Measurements from ENCODE around the gene SNX24. TPM values are rescaled to one million over a fixed set of nuclear protein-coding genes. Genes with fewer than 3 reads are reported as not detected.
"Not testable (repeated sequence)": the region's sequence is repeated elsewhere in the genome, so short reads cannot be mapped to it uniquely, and the experiment has no call there.

Gene SNX24
- total RNA-seq, 1 donor from 2014 or later, result 1.9 TPM

- intact Hi-C loops (cut with micrococcal nuclease), result no loop called here
Measured at GRCh38 chr5:122959740-122960445, 114.5 kb downstream of the SNX24 start.

DNA sequence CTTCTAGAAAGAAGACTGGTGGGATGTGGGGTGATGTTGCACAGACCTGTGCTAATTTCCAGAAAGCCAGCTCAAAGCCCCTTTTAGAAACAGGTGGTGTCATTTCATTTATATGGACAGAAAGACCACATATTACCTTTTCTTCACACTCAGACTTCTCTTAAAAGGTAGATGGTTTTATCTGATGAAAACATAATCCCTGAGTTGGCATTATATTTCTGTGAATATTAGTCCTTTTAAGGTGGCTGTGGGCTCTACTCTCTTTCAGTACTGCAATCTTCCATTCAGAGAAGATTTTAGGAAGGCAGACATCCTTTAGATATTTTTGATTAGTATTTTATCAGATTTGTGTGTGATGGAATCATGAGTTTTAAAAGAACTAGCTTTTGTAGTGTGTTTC lies 117.9 kb downstream of the SNX24 start:
- intact Hi-C loops (cut with micrococcal nuclease), result no loop called here

DNA sequence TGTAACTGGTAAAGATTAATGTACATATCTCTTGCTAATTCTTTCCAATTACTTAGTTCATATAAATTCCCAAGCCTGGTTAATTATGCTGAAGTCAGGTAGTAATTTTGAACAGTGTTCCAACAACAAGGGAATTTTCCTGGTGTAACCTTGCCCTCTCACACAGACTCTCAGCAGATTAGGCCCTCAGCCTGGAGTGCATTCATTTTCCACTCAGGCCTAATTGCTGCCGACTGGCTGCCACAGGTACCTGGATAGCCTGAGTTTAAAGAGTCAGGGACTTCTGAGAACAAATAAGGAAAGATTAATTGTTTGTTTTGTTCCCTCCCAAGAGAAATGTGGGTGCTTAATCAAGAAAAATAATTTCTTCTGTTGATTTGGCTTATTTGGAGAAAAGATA lies 119.7 kb downstream of the SNX24 start:
- intact Hi-C loops (cut with micrococcal nuclease), result no loop called here

GRCh38 chr5:122967085-122967484 lies 121.7 kb downstream of the SNX24 start:
- intact Hi-C loops (cut with micrococcal nuclease), result no loop called here

DNA sequence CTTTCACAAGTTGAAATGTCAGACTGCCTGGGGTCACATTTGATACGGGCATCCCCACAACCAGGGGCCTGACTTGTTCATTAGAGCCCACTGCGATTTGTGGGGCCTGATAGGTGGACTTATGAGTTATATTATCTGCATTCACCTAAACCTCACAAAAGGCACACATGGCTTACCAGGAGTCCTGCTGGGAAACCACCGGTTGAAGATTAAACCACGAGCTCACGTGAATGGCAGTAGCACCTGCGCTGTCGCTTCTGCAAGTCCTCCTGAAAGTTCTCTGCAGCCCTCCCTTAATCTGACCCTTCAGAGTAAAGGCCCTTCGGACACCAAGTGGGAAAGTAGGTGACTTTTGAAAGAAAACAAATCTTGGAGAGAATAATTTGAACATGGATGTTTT lies 122.2 kb downstream of the SNX24 start:
- intact Hi-C loops (cut with micrococcal nuclease), result no loop called here

DNA sequence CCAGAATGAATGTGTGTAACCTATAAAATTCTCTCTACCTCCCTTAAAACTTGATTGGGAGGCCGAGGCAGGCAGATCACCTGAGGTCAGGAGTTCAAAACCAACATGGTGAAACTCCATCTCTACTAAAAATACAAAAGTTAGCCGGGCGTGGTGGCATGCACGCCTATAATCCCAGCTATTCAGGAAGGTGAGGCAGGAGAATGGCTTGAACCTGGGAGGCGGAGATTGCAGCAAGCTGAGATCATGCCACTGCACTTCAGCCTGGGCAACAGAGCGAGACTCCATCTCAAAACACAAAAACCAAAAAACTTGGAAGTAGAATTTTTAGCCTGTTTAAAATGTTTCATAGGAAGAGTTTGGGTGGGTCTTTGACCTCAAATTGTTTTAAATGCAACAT lies 122.6 kb downstream of the SNX24 start:
- intact Hi-C loops (cut with micrococcal nuclease), result not testable (repeated sequence)

GRCh38 chr5:122971333-122971732 lies 125.9 kb downstream of the SNX24 start:
- intact Hi-C loops (cut with micrococcal nuclease), result no loop called here

- intact Hi-C loops (cut with micrococcal nuclease), result no loop called here
Measured at GRCh38 chr5:122972877-122973276, 127.5 kb downstream of the SNX24 start.

- intact Hi-C loops (cut with micrococcal nuclease), result not testable (repeated sequence)
Measured at GRCh38 chr5:122973759-122974158, 128.3 kb downstream of the SNX24 start.

- intact Hi-C loops (cut with micrococcal nuclease), result not testable (repeated sequence)
Measured at GRCh38 chr5:122974251-122974650, 128.8 kb downstream of the SNX24 start.

DNA sequence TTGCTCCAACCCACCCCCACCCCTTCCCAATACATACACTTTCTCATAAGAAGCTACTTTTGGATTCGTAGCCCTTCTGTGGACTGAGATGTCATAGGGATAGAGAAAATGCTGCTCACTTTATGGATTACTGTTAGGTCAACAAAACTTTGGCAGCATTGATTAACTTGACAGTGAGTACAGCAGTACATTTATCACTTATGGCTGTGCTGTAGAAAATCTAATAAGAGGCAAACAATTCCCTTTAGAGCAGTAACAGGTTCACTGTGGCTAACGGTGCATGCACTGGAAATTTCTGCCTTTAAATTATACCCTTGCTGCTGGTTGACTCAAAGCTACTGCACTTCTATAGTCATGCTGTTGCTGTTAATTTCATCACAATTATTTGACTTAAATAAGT lies 131.9 kb downstream of the SNX24 start:
- intact Hi-C loops (cut with micrococcal nuclease), result no loop called here

- intact Hi-C loops (cut with micrococcal nuclease), result no loop called here
Measured at GRCh38 chr5:122978068-122978467, 132.7 kb downstream of the SNX24 start.

- intact Hi-C loops (cut with micrococcal nuclease), result no loop called here
Measured at GRCh38 chr5:122978644-122979297, 133.4 kb downstream of the SNX24 start.

DNA sequence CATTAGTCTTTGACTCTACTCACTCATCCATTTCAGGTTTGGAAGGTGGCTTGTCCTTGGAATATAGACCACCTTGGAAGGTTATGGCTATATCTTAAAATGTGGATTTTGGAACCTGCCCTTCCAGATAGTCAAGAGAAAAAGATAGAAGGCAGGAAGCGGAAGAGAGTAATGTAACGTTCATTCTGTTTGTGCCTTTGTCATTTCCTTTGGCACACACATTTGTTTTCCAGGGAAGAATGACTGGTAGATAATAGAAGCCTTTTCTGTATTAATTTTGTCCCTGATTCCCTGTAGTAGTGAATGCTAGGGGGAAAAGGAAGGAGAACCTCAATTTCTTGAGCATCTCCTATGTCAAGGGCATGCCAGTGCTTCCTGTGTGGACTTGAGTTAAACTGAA lies 136.4 kb downstream of the SNX24 start:
- intact Hi-C loops (cut with micrococcal nuclease), result no loop called here

DNA sequence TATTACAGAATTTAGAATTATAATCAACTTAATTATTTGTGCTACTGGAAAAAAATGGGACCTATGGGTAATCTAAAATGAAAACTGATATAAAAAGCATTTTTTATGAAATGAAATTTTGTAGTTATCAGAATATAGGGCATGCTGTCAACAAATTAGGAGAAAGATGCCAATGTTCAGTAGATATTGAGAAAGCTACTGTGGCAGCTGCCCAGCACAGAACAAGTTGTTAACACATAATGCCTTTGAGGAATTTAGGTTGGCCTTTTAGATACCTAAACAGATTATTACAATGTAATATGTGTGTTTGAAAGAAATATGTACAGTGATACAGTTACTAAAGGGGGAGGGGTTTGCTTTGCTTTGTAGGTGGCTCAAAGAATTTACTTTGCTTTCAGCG lies 137.0 kb downstream of the SNX24 start:
- intact Hi-C loops (cut with micrococcal nuclease), result no loop called here

- intact Hi-C loops (cut with micrococcal nuclease), result no loop called here
Measured at GRCh38 chr5:122984425-122984824, 139.0 kb downstream of the SNX24 start.

DNA sequence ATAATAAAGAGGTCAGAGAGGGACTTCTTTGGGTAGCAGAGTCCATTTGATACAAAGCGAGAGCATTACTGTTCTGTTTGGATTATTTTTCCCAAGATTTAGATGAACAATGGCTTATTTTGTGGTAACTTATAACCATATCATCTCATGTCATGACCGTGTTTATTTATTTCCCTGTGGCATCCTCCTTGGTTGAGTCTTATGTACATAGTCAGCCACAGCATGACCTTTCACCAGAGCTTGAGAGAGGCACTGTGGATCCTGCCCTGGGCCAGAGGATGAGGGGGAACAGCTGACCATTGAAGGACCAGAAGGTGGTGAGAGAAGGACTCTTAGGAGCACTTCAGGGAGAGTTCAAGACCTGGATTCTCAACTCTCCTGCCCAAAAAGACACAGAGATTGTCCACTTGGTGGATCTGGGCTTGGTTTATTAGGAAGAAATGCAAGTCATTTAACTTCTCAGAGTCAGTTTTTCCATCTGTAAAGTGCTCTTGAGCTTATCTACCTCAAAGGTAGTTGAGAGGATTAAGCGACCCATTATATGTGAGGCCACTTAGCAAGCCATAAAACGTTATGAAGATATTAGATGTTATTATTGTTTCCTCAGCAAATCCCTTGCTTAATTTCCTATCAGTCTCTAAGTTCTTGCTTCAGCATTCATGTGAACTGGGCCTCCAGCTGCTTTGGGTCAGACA lies 139.7 kb downstream of the SNX24 start:
- intact Hi-C loops (cut with micrococcal nuclease), result no loop called here

GRCh38 chr5:122985954-122986721 lies 140.7 kb downstream of the SNX24 start:
- intact Hi-C loops (cut with micrococcal nuclease), result no loop called here

GRCh38 chr5:122996091-122996490 lies 150.7 kb downstream of the SNX24 start:
- intact Hi-C loops (cut with micrococcal nuclease), result loop anchor here (5.0 kb wide), 1 partner anchor 99 kb away; no protein-coding TSS in a partner anchor

DNA sequence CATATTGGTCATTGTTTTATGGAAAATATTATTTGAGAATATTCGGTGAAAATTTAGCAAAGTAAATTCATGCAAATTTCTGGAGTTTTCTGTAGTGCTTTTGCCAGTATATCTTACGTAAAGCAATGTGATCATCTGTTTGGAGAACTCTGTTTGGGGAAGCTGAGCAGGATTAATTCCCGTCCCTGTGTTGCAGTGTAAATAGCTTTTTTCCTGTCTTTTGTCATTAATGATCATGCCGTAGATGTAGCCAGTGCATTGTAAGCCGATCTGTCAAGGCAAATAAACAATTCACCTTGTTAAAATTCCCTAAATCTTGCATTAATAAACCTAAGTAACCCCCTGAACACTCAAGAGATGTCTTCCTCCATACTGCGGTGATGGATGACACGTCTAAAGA lies 151.9 kb downstream of the SNX24 start:
- intact Hi-C loops (cut with micrococcal nuclease), result loop anchor here (5.0 kb wide), 1 partner anchor 100 kb away; no protein-coding TSS in a partner anchor

- intact Hi-C loops (cut with micrococcal nuclease), result loop anchor here (5.0 kb wide), 2 partner anchors 103 to 298 kb away; no protein-coding TSS in a partner anchor
Measured at GRCh38 chr5:122999947-123000563, 154.6 kb downstream of the SNX24 start.
